ENCODE measurements around the gene NPL.

The NPL gene

DNA sequence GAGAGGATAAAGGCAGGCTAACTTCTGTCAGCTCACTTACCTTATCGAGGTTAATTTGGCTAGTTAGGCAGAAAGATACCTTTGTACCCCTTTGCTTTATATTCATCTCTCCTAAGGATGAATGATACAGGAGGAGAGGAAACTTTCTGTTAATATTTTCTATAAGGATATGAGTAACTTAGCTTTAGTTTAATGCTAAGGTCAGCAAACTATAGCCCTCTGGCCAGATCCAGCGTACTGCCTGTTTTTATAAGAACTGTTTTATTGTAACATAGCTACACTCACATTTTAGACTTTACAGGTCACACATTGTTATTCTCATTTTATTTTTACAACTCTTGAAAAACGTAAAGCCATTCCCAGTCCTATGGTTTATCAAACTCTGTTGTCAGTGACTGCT, 67.6 kb downstream of the NPL start:
- in situ Hi-C loops (cut with HindIII; ENCODE audit: low sequenced_read_pairs), result no loop called here

DNA sequence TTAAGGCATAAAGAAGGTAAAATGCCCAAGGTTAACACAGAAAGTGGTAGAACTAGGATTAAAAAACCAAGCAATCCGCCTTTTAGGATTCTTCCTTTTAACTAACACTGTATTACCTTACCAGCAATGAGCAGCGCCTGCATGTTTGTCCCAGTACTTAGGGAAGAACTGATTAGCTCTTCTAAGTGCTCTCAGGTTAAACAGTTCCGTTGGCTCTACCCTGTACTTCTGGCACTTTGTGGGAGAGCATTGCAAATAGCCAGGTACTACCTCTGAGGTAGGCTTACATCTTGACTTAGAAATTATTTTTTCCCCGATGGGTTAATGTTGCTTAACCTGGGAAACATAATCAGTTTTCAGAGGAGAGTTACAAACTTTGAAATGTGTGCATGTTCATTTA, 71.1 kb downstream of the NPL start:
- in situ Hi-C loops (cut with HindIII; ENCODE audit: low sequenced_read_pairs), result no loop called here

- in situ Hi-C loops (cut with HindIII; ENCODE audit: low sequenced_read_pairs), result no loop called here
These were observed 72.4 kb downstream of the NPL start for GRCh38 chr1:182861994-182862393.

DNA sequence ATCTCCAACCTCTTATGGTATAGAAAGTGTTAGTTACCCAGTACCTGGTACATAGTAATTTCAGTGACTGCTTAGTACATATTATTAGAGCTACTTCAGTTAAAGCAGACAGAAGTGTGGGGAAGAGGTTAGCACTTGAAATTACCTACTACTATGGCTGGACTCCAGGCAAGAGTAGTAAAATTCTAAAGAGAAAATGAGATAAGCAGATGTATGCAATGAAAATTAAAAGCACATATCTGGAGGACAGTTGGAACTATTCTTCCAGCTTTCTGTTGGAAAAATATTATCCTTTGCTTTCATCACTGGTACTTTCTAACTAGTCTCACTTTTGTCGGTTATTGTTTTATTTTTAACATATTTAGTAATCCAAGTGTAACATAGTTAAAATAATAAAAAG, 73.3 kb downstream of the NPL start:
- in situ Hi-C loops (cut with HindIII; ENCODE audit: low sequenced_read_pairs), result no loop called here

DNA sequence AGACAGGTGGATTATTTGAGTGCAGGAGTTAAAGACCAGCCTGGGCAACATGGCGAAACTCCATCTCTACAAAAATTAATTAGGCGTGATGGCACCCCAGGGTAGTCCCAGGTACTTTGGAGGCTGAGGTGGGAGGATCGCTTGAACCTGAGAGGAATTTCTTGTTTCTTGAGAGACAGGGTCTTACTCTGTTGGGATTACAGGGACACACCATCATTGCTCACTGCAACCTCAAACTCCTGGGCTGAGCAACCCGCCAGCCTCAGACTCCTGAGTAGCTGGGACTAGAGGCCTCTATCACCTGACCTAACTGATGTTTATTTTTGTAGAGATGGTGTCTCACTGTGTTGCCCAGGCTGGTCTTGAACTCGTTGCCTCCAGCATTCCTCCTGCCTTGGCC, 74.4 kb downstream of the NPL start:
- in situ Hi-C loops (cut with HindIII; ENCODE audit: low sequenced_read_pairs), result no loop called here

GRCh38 chr1:182867861-182868260, 78.3 kb downstream of the NPL start:
- in situ Hi-C loops (cut with HindIII; ENCODE audit: low sequenced_read_pairs), result no loop called here

GRCh38 chr1:182869241-182869666, 79.7 kb downstream of the NPL start:
- in situ Hi-C loops (cut with HindIII; ENCODE audit: low sequenced_read_pairs), result no loop called here

DNA sequence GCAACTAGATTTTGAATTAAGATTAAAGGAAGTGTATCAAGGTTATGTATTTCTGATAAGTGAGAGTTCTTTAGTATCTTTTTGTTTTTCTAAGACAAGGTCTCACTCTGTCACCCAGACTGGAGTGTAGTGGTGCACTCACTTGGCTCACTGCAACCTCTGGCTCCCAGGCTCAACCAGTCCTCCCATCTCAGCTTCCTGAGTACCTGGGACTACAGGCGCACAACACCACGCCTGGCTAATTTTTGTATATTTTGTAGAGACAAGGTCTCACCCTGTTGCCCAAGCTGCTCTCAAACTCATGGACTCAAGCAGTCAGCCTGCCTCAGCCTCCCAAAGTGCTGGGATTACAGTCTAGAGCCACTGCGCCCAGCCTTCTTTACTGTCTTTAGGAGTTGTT, 83.3 kb downstream of the NPL start:
- in situ Hi-C loops (cut with HindIII; ENCODE audit: low sequenced_read_pairs), result no loop called here

GRCh38 chr1:182875889-182876288, 86.3 kb downstream of the NPL start:
- in situ Hi-C loops (cut with HindIII; ENCODE audit: low sequenced_read_pairs), result no loop called here

DNA sequence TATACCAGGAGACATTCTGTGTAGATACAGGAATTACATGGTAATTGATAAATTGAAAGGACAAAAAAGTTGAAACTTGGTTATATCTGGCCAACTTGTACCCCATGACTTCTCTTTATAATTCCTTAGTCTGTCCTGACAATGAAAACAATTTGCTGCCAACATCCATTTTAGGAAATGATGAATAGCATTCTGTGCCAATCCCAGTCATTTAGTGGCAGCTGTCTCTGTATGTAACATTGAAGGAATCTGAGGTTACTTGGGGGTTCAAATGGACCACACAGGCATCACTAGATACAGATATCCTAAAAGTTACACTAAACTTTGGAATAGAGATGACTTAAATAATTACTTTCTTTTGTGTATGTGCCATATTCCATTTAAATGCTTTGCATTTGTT, 87.8 kb downstream of the NPL start:
- in situ Hi-C loops (cut with HindIII; ENCODE audit: low sequenced_read_pairs), result no loop called here

- in situ Hi-C loops (cut with HindIII; ENCODE audit: low sequenced_read_pairs), result no loop called here
These were observed 88.3 kb downstream of the NPL start for GRCh38 chr1:182877842-182878241.
